ENCODE results near the gene MYO18A. TPM values are rescaled to one million over a fixed set of nuclear protein-coding genes. Genes with fewer than 3 reads are reported as not detected.

The MYO18A gene
- total RNA-seq, 3 donors from 2014 or later, result 31.5 to 71.1 (median 42.3) TPM

DNA sequence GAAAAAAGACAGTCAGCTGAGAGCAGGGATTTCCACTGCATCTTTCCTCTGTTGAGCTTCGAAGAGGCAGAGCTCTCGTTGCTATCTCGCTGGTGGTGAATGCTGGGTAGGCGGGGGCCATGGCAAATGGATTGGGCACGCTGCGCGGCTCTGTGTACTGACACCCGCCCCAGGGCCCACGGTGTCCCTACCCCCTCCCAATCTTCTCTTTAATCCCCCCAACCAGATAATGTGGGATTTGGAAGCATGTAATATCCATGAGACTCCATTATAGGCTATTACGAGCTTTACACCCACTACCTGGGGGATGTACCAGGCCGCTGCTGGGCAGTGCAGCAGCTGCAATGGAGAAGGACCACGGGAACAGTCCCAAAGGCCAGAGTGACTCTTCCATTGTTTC, 129.0 kb downstream of the MYO18A start:
- intact Hi-C loops (cut with DNase I; ENCODE audit: low total_unique reads), result loop anchor here (5.0 kb wide), 1 partner anchor 1186 kb away; the partner anchor contains the start of gene SLC6A4
- no peaks in the 10 kb centered on the region for H3K27me3 ChIP-seq
- DNase-seq (ENCODE audit: low spot score in 2 of 2), result no peak
- no peak overlapping the region for H3K27ac ChIP-seq
- H3K4me3 ChIP-seq, result no peak overlapping the region
- H3K4me1 ChIP-seq, result no peaks in the 10 kb centered on the region
- H3K9me3 ChIP-seq, result no peaks in the 10 kb centered on the region
- TF ChIP-seq POLR2A (IDR thresholded peaks at IDR 0.05) (no peak), POLR2AphosphoS5 (IDR thresholded peaks at IDR 0.05) (no peak), CTCF (IDR thresholded peaks at IDR 0.05) (no peak)
- H3K36me3 ChIP-seq, result no peaks in the 10 kb centered on the region

DNA sequence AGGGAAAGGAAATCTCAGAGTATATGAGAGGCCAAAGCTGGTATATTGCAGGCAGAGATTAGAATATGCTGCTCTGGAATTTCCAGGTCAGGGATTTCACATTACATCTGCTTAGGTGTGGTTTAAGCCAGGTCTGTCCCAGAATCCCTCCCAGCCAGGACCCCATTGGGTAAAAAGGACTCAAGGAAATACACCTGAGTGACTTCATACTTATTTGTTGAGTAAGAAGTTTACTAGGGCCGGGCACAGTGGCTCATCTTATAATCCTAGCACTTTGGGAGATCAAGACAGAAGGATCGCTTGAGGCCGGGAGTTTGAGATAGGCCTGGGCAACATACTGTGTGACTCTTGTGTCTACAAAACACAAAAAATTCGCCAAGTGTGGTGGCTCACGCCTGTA, 130.0 kb downstream of the MYO18A start:
- H3K27ac ChIP-seq, result no peak overlapping the region
- H3K36me3 ChIP-seq, result no peaks in the 10 kb centered on the region
- no peaks in the 10 kb centered on the region for H3K27me3 ChIP-seq
- H3K4me1 ChIP-seq, result no peaks in the 10 kb centered on the region
- TF ChIP-seq POLR2AphosphoS5 (IDR thresholded peaks at IDR 0.05) (no peak), CTCF (IDR thresholded peaks at IDR 0.05) (no peak), POLR2A (IDR thresholded peaks at IDR 0.05) (no peak)
- no peak overlapping the region for H3K4me3 ChIP-seq
- no peak for DNase-seq (ENCODE audit: low spot score in 2 of 2)
- no peaks in the 10 kb centered on the region for H3K9me3 ChIP-seq
- intact Hi-C loops (cut with DNase I; ENCODE audit: low total_unique reads), result loop anchor here (5.0 kb wide), 1 partner anchor 1187 kb away; the partner anchor contains the start of gene SLC6A4

DNA sequence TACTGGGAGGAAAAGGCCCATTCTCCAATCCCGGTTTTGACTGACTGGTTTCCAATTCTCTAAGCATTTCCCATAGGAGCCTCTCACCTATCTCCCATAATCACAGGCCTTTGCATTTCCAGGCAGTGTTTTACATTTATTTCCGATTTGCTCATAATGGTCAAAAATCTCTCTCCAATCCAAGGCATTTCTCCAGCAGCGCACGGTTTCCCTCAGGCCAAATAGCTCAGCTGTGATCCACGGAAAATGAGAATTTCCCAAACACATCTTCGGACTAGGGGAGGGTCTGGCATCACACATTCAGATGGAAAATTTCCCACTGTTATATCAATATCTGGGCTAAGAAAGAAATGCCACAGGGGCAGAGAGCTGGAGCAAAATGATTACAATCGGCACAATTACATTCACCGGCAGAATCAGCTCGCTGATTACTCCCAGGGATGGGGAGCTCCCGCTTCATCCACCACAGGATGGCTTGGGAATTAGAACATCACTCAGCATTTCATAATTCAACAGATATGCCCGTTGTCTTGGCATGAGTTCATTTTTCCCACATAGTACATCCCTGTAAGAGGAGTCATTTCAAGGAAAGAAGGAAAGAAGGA, 130.6 kb downstream of the MYO18A start:
- intact Hi-C loops (cut with DNase I; ENCODE audit: low total_unique reads), result loop anchor here (5.0 kb wide), 1 partner anchor 1188 kb away; the partner anchor contains the start of gene SLC6A4

DNA sequence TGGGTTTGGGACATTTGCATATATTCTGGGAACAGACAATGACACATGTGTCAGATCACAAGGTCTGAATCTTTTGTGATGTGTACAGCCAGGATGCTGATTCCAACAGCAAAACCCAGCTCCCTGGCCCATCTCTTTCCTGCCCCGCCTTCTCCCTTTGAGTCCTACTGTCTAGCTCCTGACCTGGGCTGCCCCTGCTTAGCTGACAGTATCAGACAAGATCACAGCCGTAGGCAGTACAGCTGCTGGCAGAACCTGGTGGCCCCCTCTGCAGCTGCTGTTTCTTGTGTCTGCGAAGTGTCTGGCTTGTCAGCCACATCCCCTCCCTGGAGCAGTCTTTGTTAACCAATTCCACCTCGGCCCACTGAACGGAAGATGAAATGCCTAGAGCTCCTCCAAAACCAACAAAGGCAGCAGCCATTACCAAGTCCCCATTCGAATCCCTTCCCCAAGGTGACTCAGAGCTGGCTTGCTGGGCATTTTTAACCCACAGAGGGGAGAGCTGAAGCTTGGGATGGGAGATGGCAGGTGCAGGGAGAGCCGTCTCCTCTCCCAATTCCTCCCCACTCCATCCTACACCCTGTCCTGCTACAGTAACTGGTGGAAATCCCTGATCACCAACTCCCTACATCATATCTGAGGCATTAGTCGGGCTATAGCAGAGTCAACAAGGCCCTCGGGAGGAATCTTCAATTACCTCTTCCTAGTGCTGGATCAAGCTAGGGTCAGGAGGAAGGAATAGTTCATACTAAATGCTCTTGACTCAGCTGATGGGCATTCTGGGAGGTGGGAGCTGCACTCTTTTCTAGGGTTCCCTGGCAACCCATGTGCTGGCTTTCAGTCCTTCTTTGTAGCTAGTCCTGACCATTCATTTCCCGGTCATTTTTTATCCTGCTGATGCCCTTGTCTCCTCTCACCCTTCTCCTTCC, 131.5 kb downstream of the MYO18A start:
- Histone ChIP-seq H3K27ac (no peak overlapping the region), H3K4me1 (no peaks in the 10 kb centered on the region), H3K27me3 (no peaks in the 10 kb centered on the region), H3K4me3 (no peak overlapping the region), H3K9me3 (no peaks in the 10 kb centered on the region), H3K36me3 (no peaks in the 10 kb centered on the region)
- intact Hi-C loops (cut with DNase I; ENCODE audit: low total_unique reads), result no loop called here
- no peak for DNase-seq (ENCODE audit: low spot score in 2 of 2)
- TF ChIP-seq POLR2AphosphoS5 (IDR thresholded peaks at IDR 0.05), result no peak
- no peak for TF ChIP-seq POLR2A (IDR thresholded peaks at IDR 0.05)
- TF ChIP-seq CTCF (IDR thresholded peaks at IDR 0.05), result no peak

More for the DNA sequence above, 130.6 kb downstream of the MYO18A start:
- no peaks in the 10 kb centered on the region for H3K4me1 ChIP-seq
- DNase-seq (ENCODE audit: low spot score in 2 of 2), result no peak
- no peaks in the 10 kb centered on the region for H3K27me3 ChIP-seq
- H3K36me3 ChIP-seq, result no peaks in the 10 kb centered on the region
- no peak overlapping the region for H3K27ac ChIP-seq
- TF ChIP-seq POLR2A (IDR thresholded peaks at IDR 0.05) (no peak), CTCF (IDR thresholded peaks at IDR 0.05) (no peak), POLR2AphosphoS5 (IDR thresholded peaks at IDR 0.05) (no peak)
- H3K4me3 ChIP-seq, result no peak overlapping the region
- no peaks in the 10 kb centered on the region for H3K9me3 ChIP-seq

DNA sequence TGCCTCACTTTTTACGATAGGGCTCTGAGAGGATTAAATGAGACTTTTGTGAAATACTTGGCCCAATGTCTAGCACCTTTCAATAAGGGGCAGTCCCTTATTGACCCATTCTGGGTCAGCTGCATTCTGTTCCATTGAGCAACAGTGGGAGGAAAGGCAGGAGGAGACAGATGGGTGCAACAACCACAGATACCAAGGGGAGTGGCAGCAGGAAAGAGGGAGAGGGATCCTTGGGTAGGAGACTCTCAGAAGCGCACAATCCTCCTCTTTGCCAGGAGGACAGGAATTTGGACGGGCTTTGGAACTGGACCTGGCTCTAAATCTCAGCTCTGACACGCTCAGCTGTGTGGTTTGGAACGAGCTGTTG, 133.7 kb downstream of the MYO18A start:
- Histone ChIP-seq H3K36me3 (no peaks in the 10 kb centered on the region), H3K27ac (no peak overlapping the region), H3K4me3 (no peak overlapping the region), H3K27me3 (no peaks in the 10 kb centered on the region), H3K4me1 (no peaks in the 10 kb centered on the region), H3K9me3 (no peaks in the 10 kb centered on the region)
- TF ChIP-seq POLR2AphosphoS5 (IDR thresholded peaks at IDR 0.05) (no peak), CTCF (IDR thresholded peaks at IDR 0.05) (no peak), POLR2A (IDR thresholded peaks at IDR 0.05) (no peak)
- no peak for DNase-seq (ENCODE audit: low spot score in 2 of 2)
- intact Hi-C loops (cut with DNase I; ENCODE audit: low total_unique reads), result no loop called here

Measured in breast epithelium (tissue), 4 donors.